Activated naive CD4-positive, alpha-beta T cell treated with Interleukin-2 at 50 U/mL for 16 hours (primary cell): ENCODE results near the gene VSTM5.
"Not testable (repeated sequence)": the region's sequence is repeated elsewhere in the genome, so short reads cannot be mapped to it uniquely, and the experiment has no call there.

ENCODE experiments used
- DNase-seq: peaks from one replicate; pipeline ENCODE4 v3.0.0-alpha.2; 2020

The VSTM5 gene

GRCh38 chr11:93784935-93785360 lies 65.5 kb downstream of the VSTM5 start:
- no peak for DNase-seq

GRCh38 chr11:93784145-93784934 lies 66.1 kb downstream of the VSTM5 start, which contains the start of gene MED17:
MED17 (plus strand) TSS chr11:93784282; CDS start chr11:93784514, 232 bp downstream.
- DNase-seq, result peak; percentile 92

- DNase-seq, result no peak
Measured at GRCh38 chr11:93783765-93784144, 66.7 kb downstream of the VSTM5 start.

GRCh38 chr11:93783362-93783761 lies 67.1 kb downstream of the VSTM5 start:
- no peak for DNase-seq

GRCh38 chr11:93775289-93775688 lies 75.1 kb downstream of the VSTM5 start:
- no peak for DNase-seq

GRCh38 chr11:93774560-93774959 lies 75.9 kb downstream of the VSTM5 start:
- DNase-seq, result not testable (repeated sequence)

- no peak for DNase-seq
Measured at GRCh38 chr11:93773601-93774200, 76.7 kb downstream of the VSTM5 start.

- no peak for DNase-seq
Measured at GRCh38 chr11:93773045-93773477, 77.4 kb downstream of the VSTM5 start.

- no peak for DNase-seq
Measured at GRCh38 chr11:93772123-93772522, 78.3 kb downstream of the VSTM5 start.

- DNase-seq, result no peak
Measured at GRCh38 chr11:93770160-93770559, 80.3 kb downstream of the VSTM5 start.
